Glutamatergic neuron (in vitro differentiated cells): ENCODE data around the gene TSPAN9. TPM values are rescaled to one million over a fixed set of nuclear protein-coding genes. Genes with fewer than 3 reads are reported as not detected.

ENCODE experiments used
- DNase-seq: peaks from one replicate; pipeline ENCODE4 v3.0.0; 2022
- H3K27ac Mint-ChIP-seq: one replicate; pipeline ENCODE4 v1.8.0; 2020; ENCODE audit warnings: mild to moderate bottlenecking, mixed read lengths, inconsistent platforms; ENCODE audit not compliant: unreplicated experiment
- H3K27me3 Mint-ChIP-seq: one replicate; pipeline ENCODE4 v1.8.0; 2020; ENCODE audit warnings: mild to moderate bottlenecking, moderate library complexity, mixed read lengths, inconsistent platforms; ENCODE audit not compliant: unreplicated experiment
- H3K36me3 Mint-ChIP-seq: one replicate; pipeline ENCODE4 v1.8.0; 2020; ENCODE audit warnings: mild to moderate bottlenecking, mixed read lengths, inconsistent platforms; ENCODE audit not compliant: unreplicated experiment
- H3K4me1 Mint-ChIP-seq: one replicate; pipeline ENCODE4 v1.8.0; 2020; ENCODE audit warnings: mild to moderate bottlenecking, low read depth, mixed read lengths, inconsistent platforms; ENCODE audit not compliant: unreplicated experiment
- H3K4me3 Mint-ChIP-seq: one replicate; pipeline ENCODE4 v1.8.0; 2020; ENCODE audit warnings: mild to moderate bottlenecking, mixed read lengths, inconsistent platforms; ENCODE audit not compliant: unreplicated experiment
- H3K9me3 Mint-ChIP-seq: one replicate; pipeline ENCODE4 v1.8.0; 2020; ENCODE audit warnings: mild to moderate bottlenecking, moderate library complexity, mixed read lengths, inconsistent platforms; ENCODE audit not compliant: unreplicated experiment
- total RNA-seq: library from RNA; stranded (reverse); fragmentation: NEBNext Ultra II Directional; extraction: Animal tissue kit (Norgen Biotek cat#: 25700); gene quantifications from one replicate; pipeline ENCODE4 v1.2.1, GENCODE V29; 2021; ENCODE audit not compliant: unreplicated experiment
- TF ChIP-seq, protein P1 (sequence below): fragments of 200-600 bp; sonication (generic); IDR thresholded peaks from one replicate; pipeline ENCODE4 v1.5.0; 2021; ENCODE audit not compliant: partially characterized antibody, unreplicated experiment

TSPAN9 gene
- total RNA-seq, 1 donor from 2014 or later, result 142 TPM

DNA sequence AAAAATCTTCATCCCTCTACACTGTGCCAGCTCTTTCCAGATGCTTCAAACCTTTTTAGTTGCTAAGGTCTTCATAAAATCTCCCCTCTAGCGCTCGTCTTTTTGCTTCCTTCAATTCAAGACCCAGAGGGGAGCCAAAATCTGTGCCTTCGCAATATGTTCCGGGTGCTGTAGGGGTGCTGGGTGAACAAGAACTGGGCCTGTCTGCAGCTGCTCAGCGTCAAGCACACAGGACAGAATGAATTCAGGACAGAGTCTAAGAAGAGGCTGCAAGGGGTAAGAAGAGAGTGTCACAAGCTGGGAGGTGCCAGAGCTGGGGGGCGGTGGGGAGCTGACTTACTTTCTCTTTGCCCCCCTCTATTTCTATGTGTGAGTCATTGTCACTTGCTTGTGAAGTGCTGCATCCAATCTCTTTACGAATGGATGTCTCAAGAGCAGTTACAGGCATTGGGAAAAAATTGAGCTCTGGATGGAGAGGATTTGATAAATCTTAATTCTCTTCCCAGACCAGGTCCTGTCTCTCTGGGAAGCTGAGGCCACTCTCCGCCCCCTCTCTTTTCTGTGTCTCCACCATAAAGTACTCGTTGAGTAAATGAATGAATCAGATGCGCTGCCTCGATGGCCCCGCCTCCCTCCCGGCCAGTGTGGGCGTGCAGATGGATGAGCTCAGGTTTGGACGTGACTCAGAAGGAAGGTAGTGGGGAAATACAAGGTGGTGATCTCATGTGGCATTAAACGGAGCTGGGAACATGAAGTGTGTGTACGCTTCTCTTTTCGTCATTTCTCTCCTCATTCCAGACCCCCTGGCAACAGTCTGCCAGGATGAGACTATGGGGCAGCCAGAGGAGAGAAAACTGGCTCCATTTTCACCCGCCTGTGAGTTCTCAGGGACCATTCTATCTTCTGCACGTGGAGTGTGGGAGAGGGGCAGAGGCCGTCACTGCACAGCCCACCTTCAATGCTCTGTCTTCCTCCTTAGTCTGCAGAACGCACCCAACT, 91.3 kb downstream of the TSPAN9 start:
- H3K4me1 Mint-ChIP-seq, result peaks cover 76% of the 10 kb centered on the region
- no peak for DNase-seq
- peak overlapping the region; percentile 9 for H3K27ac Mint-ChIP-seq
- H3K9me3 Mint-ChIP-seq, result no peaks in the 10 kb centered on the region
- TF ChIP-seq, protein P1, sequence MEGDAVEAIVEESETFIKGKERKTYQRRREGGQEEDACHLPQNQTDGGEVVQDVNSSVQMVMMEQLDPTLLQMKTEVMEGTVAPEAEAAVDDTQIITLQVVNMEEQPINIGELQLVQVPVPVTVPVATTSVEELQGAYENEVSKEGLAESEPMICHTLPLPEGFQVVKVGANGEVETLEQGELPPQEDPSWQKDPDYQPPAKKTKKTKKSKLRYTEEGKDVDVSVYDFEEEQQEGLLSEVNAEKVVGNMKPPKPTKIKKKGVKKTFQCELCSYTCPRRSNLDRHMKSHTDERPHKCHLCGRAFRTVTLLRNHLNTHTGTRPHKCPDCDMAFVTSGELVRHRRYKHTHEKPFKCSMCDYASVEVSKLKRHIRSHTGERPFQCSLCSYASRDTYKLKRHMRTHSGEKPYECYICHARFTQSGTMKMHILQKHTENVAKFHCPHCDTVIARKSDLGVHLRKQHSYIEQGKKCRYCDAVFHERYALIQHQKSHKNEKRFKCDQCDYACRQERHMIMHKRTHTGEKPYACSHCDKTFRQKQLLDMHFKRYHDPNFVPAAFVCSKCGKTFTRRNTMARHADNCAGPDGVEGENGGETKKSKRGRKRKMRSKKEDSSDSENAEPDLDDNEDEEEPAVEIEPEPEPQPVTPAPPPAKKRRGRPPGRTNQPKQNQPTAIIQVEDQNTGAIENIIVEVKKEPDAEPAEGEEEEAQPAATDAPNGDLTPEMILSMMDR, result no peak
- peaks cover 3% of the 10 kb centered on the region for H3K27me3 Mint-ChIP-seq
- H3K4me3 Mint-ChIP-seq, result no peak overlapping the region
- H3K36me3 Mint-ChIP-seq, result no peaks in the 10 kb centered on the region

DNA sequence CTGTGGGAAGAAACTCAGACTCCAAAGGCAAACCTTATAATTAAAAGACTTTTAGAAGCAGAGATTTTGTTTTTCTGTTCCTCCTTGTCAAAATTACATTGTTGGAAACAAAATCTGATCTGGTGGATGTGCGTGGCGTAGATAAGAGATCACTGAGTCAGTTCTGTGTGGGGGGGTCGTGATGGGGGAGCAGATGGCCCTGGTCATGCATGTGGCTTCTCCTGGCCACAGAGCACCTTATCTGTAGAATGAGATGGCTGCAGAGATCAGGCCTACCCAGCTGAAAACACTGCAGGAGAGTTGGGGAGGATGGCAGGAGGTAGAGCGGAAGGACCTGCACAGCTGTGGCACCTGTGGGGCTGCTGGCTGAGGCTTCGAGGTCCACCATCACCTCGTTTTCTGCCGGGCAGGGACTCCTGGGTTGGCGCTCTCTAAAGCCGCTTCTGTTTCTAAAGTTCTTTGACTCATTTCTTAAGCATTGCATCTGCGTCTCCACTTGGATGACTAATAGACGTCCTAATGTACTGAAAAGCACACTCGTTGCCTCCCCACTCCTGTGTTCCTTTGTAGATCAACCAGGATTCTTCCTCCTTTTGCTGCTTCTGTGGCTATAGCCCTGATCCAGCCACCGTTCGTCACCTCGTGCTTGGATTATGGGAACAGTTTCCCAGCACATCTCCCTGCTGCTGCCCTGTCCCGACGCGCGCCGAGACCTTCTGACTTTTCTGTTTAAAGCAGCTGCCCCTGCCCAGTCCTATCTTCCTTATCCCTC, 93.4 kb downstream of the TSPAN9 start:
- Mint-ChIP-seq H3K4me3 (peak overlapping the region; percentile 64), H3K36me3 (no peaks in the 10 kb centered on the region), H3K27ac (peak overlapping the region; percentile 53), H3K27me3 (peaks cover 10% of the 10 kb centered on the region), H3K4me1 (peaks cover 62% of the 10 kb centered on the region), H3K9me3 (peaks cover 5% of the 10 kb centered on the region)
- no peak for DNase-seq
- TF ChIP-seq, protein P1, result no peak

DNA sequence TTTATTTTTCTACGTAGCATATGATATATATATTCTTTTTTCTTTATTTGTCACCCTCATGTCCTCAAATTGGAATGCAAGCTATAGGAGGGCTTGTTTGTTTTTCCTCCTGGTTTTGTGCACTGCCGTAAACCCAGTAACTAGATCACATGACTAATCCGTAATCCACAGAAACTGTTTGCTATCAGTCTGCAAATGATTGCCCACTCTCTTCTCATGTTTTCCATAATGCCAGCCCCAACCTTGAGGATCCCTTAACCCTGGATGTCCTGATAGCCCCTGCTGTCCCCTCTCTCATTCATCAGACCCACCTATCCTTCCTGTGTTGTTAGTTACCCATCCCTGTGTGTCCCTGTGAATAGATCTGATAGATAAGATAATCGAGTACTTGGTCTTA, 94.0 kb downstream of the TSPAN9 start:
- Mint-ChIP-seq H3K27ac (peak overlapping the region; percentile 53), H3K4me3 (peak overlapping the region; percentile 64), H3K36me3 (no peaks in the 10 kb centered on the region), H3K27me3 (peaks cover 10% of the 10 kb centered on the region), H3K4me1 (peaks cover 62% of the 10 kb centered on the region), H3K9me3 (peaks cover 5% of the 10 kb centered on the region)
- TF ChIP-seq, protein P1, result no peak
- no peak for DNase-seq

GRCh38 chr12:3172124-3173007, 95.2 kb downstream of the TSPAN9 start:
- Mint-ChIP-seq H3K4me1 (peaks cover 57% of the 10 kb centered on the region), H3K27ac (peak overlapping the region; percentile 48), H3K4me3 (peak overlapping the region; percentile 64), H3K9me3 (peaks cover 5% of the 10 kb centered on the region), H3K27me3 (peaks cover 14% of the 10 kb centered on the region), H3K36me3 (no peaks in the 10 kb centered on the region)
- TF ChIP-seq, protein P1, result no peak
- peak; percentile 50 for DNase-seq
